Calu3 (cell line): Measurements from ENCODE around the gene PACRG. TPM values are rescaled to one million over a fixed set of nuclear protein-coding genes. Genes with fewer than 3 reads are reported as not detected.

Source experiments
- BruUV-seq: library from RNA; stranded (reverse); fragments of 400-500 nt; replicated peaks from 2 replicates; lab custom pipeline; 2021; lab: Mats Ljungman, UMichigan
- CTCF ChIA-PET: fragments of 300-600 bp; sonication (Branson Sonifier 250); formaldehyde crosslinking; loops from one replicate; lab custom pipeline; 2022; ENCODE audit warnings: antibody characterized with exemption; lab: Charles Lee
- DNase-seq: peaks from one replicate; pipeline ENCODE4 v3.0.0; 2022
- H3K27ac Mint-ChIP-seq: one replicate; pipeline ENCODE4 v1.8.0; 2022; ENCODE audit warnings: mixed read lengths; ENCODE audit not compliant: unreplicated experiment
- H3K27me3 Mint-ChIP-seq: one replicate; pipeline ENCODE4 v1.8.0; 2022; ENCODE audit warnings: mixed read lengths; ENCODE audit not compliant: unreplicated experiment
- H3K36me3 Mint-ChIP-seq: one replicate; pipeline ENCODE4 v1.8.0; 2022; ENCODE audit warnings: mild to moderate bottlenecking, moderate library complexity, mixed read lengths; ENCODE audit not compliant: insufficient read depth, unreplicated experiment
- H3K4me1 Mint-ChIP-seq: one replicate; pipeline ENCODE4 v1.8.0; 2022; ENCODE audit warnings: mild to moderate bottlenecking, low read depth, mixed read lengths; ENCODE audit not compliant: unreplicated experiment
- H3K4me3 Mint-ChIP-seq: one replicate; pipeline ENCODE4 v1.8.0; 2022; ENCODE audit warnings: mild to moderate bottlenecking, low read depth, moderate library complexity, mixed read lengths; ENCODE audit not compliant: unreplicated experiment
- H3K9me3 Mint-ChIP-seq: one replicate; pipeline ENCODE4 v1.8.0; 2022; ENCODE audit warnings: low read depth, mixed read lengths; ENCODE audit not compliant: unreplicated experiment
- CTCF ChIP-seq: fragments of 200-600 bp; IDR thresholded peaks from one replicate; pipeline ENCODE4 v1.8.0; 2022; ENCODE audit warnings: antibody characterized with exemption; ENCODE audit not compliant: unreplicated experiment
- intact Hi-C: fragments of 100-400 bp; cut with micrococcal nuclease; formaldehyde crosslinking; loops from one replicate; pipeline ENCODE4 v1.10.0; 2022; ENCODE audit not compliant: unreplicated experiment
- total RNA-seq: library from RNA; stranded (reverse); gene quantifications from 2 replicates; pipeline ENCODE4 v1.2.3, GENCODE V29; 2022

PACRG gene
- total RNA-seq, 1 experiment from 2014 or later, result 1.5 TPM

GRCh38 chr6:162733489-162733888, 5.7 kb downstream of the PACRG start:
- Mint-ChIP-seq H3K27ac (no peak overlapping the region), H3K27me3 (no peaks in the 10 kb centered on the region), H3K36me3 (no peaks in the 10 kb centered on the region), H3K4me3 (no peak overlapping the region), H3K4me1 (peaks cover 8% of the 10 kb centered on the region), H3K9me3 (no peaks in the 10 kb centered on the region)
- CTCF ChIA-PET, result no interaction called here
- no TSS peak for BruUV-seq
- DNase-seq, result no peak
- TF ChIP-seq CTCF, result no peak
- intact Hi-C loops, result loop anchor here (10.0 kb wide), 1 partner anchor 809 kb away; no protein-coding TSS in a partner anchor

GRCh38 chr6:162736961-162737360, 9.2 kb downstream of the PACRG start:
- peaks cover 3% of the 10 kb centered on the region for H3K9me3 Mint-ChIP-seq
- no peaks in the 10 kb centered on the region for H3K27me3 Mint-ChIP-seq
- no peak overlapping the region for H3K27ac Mint-ChIP-seq
- intact Hi-C loops, result loop anchor here (2.0 to 10.0 kb wide), 3 partner anchors 812 to 1118 kb away; no protein-coding TSS in a partner anchor
- peaks cover 8% of the 10 kb centered on the region for H3K4me1 Mint-ChIP-seq
- peak; percentile 16 for DNase-seq
- no peak for TF ChIP-seq CTCF
- H3K4me3 Mint-ChIP-seq, result no peak overlapping the region
- CTCF ChIA-PET, result interaction anchor here (0.5 to 1.1 kb wide), 4 partner anchors 471 to 1179 kb away, joined by 3 to 7 read pairs (median 5); no protein-coding TSS in a partner anchor
- BruUV-seq, result no TSS peak
- H3K36me3 Mint-ChIP-seq, result no peaks in the 10 kb centered on the region

GRCh38 chr6:162750776-162751175, 23.0 kb downstream of the PACRG start:
- H3K4me3 Mint-ChIP-seq, result no peak overlapping the region

GRCh38 chr6:162751211-162751859, 23.6 kb downstream of the PACRG start:
- DNase-seq, result no peak
- no peak overlapping the region for H3K27ac Mint-ChIP-seq
- peaks cover 4% of the 10 kb centered on the region for H3K9me3 Mint-ChIP-seq
- no peak overlapping the region for H3K4me3 Mint-ChIP-seq
- H3K36me3 Mint-ChIP-seq, result no peaks in the 10 kb centered on the region
- TF ChIP-seq CTCF, result no peak
- H3K4me1 Mint-ChIP-seq, result no peaks in the 10 kb centered on the region
- no TSS peak for BruUV-seq
- CTCF ChIA-PET, result no interaction called here
- H3K27me3 Mint-ChIP-seq, result no peaks in the 10 kb centered on the region
- intact Hi-C loops, result no loop called here

More at GRCh38 chr6:162750776-162751175, 23.0 kb downstream of the PACRG start:
- Mint-ChIP-seq H3K9me3 (peaks cover 4% of the 10 kb centered on the region), H3K4me1 (no peaks in the 10 kb centered on the region), H3K27ac (no peak overlapping the region), H3K36me3 (no peaks in the 10 kb centered on the region), H3K27me3 (no peaks in the 10 kb centered on the region)
- CTCF ChIA-PET, result no interaction called here
- no peak for DNase-seq
- intact Hi-C loops, result no loop called here
- BruUV-seq, result no TSS peak
- no peak for TF ChIP-seq CTCF
